H1 (cell line): ENCODE results near the gene IFNL1. TPM values are rescaled to one million over a fixed set of nuclear protein-coding genes. Genes with fewer than 3 reads are reported as not detected.

Source experiments
- ASH2L ChIP-seq: fragments of 200-600, 300-600 bp; sonication (generic); IDR thresholded peaks from one replicate; pipeline ENCODE4 v1.7.1; 2017; ENCODE audit warnings: low read length
- ATF3 ChIP-seq: IDR thresholded peaks from 2 replicates; pipeline ENCODE4 v1.6.1; 2011; ENCODE audit warnings: low read depth, mild to moderate bottlenecking, low read length; ENCODE audit not compliant: insufficient read depth
- BCL11A ChIP-seq, 2 experiments: IDR thresholded peaks; one replicate each; pipeline ENCODE4 v1.6.1; 2011; ENCODE audit warnings: low read depth in 2 of 2, low read length in 2 of 2, mild to moderate bottlenecking in 2 of 2
- CEBPB ChIP-seq: IDR thresholded peaks from 2 replicates; pipeline ENCODE4 v1.6.1; 2012; ENCODE audit warnings: low read depth, low read length
- CHD7 ChIP-seq: fragments of 300-600 bp; sonication (generic); IDR thresholded peaks from 2 replicates; pipeline ENCODE4 v1.7.1; 2012; ENCODE audit warnings: low read length, moderate library complexity, mild to moderate bottlenecking, inconsistent platforms; ENCODE audit not compliant: insufficient replicate concordance
- EZH2 ChIP-seq: fragments of 200-600 bp; sonication (generic); IDR thresholded peaks from 2 replicates; pipeline ENCODE4 v1.7.1; 2012; ENCODE audit warnings: low read depth, mild to moderate bottlenecking, moderate library complexity, low read length, inconsistent platforms; ENCODE audit not compliant: severe bottlenecking
- KDM4A ChIP-seq: IDR thresholded peaks from one replicate; pipeline ENCODE4 v1.7.1; 2012; ENCODE audit warnings: low read depth, mild to moderate bottlenecking, moderate library complexity, low read length, inconsistent platforms; ENCODE audit not compliant: severe bottlenecking
- PHF8 ChIP-seq: fragments of 200-600 bp; sonication (generic); conservative IDR thresholded peaks from 2 replicates; pipeline ENCODE4 v1.7.1; 2012; ENCODE audit warnings: low read depth, mild to moderate bottlenecking, inconsistent platforms, low read length, moderate library complexity
- SP1 ChIP-seq: IDR thresholded peaks from 2 replicates; pipeline ENCODE4 v1.6.1; 2011; ENCODE audit warnings: low read depth, low read length
- polyA plus RNA-seq, 7 experiments: library from polyadenylated mRNA; depleted of rRNA in 3 of 7; stranded (reverse) in 5 of 7; unstranded in 2 of 7; fragments of >200 nt in 5 of 7; fragments of 200-250 nt in 2 of 7; gene quantifications; 1 replicate in 5 of 7; 2 replicates in 1 of 7; 4 replicates in 1 of 7; pipeline versions ENCODE4 v1.2.1 to v1.2.3, GENCODE V29; 2011 to 2013; ENCODE audit warnings: missing spikeins in 2 of 7, mixed read lengths in 2 of 7
- total RNA-seq: library from RNA; stranded (reverse); fragmentation: NEBNext Ultra II Directional; extraction: Animal tissue kit (Norgen Biotek cat#: 25700); gene quantifications from 2 replicates; pipeline ENCODE4 v1.2.1, GENCODE V29; 2021

Gene IFNL1
- total and polyA plus RNA-seq, 2 of the 8 experiments (the other 6 are each of a cell fraction or from before 2014, with no cell fraction given): not detected

GRCh38 chr19:39264306-39265290 lies 31.6 kb upstream of the IFNL1 start (continued):
- TF ChIP-seq PHF8 (no peak), BCL11A (IDR thresholded peaks at IDR 0.05; ENCODE audit: low read depth in 2 of 2, low read length in 2 of 2) (no peak), ASH2L (no peak), SP1 (no peak), CHD7 (no peak), EZH2 (peak; percentile 95), KDM4A (peak; percentile 64), CEBPB (no peak), ATF3 (no peak)
